ENCODE measurements around the gene PLN.

DNA sequence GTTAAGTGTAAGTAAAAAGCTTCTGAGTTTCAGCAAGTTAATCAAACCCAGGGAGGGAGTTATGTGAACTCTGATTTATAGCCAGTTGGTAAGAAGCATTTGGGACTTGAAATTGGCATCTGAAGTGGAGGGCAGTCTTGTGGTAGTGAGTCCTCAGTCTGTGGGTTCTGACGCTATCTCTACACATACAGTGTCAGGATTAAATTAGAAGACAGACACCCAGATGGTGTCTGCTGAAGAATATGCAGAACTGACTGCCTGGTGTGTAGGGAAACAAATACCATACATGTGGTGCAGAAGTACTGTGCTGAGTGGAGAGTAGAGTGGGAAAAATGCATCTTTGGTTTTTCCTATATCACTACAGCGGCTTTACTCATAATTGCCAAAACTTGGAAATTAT is 43.5 kb upstream of the PLN start:
- no peak for TF ChIP-seq POLR2AphosphoS5 (IDR thresholded peaks at IDR 0.05)
- TF ChIP-seq, protein P1, sequence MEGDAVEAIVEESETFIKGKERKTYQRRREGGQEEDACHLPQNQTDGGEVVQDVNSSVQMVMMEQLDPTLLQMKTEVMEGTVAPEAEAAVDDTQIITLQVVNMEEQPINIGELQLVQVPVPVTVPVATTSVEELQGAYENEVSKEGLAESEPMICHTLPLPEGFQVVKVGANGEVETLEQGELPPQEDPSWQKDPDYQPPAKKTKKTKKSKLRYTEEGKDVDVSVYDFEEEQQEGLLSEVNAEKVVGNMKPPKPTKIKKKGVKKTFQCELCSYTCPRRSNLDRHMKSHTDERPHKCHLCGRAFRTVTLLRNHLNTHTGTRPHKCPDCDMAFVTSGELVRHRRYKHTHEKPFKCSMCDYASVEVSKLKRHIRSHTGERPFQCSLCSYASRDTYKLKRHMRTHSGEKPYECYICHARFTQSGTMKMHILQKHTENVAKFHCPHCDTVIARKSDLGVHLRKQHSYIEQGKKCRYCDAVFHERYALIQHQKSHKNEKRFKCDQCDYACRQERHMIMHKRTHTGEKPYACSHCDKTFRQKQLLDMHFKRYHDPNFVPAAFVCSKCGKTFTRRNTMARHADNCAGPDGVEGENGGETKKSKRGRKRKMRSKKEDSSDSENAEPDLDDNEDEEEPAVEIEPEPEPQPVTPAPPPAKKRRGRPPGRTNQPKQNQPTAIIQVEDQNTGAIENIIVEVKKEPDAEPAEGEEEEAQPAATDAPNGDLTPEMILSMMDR (IDR thresholded peaks at IDR 0.05), result no peak
- TF ChIP-seq POLR2A (IDR thresholded peaks at IDR 0.05), result no peak

Measured in prostate gland (tissue), 2 donors.